ENCODE measurements around the gene LSM8.
"Not testable (repeated sequence)": the region's sequence is repeated elsewhere in the genome, so short reads cannot be mapped to it uniquely, and the experiment has no call there.

LSM8 gene

GRCh38 chr7:118214051-118214832 is 30.3 kb downstream of the LSM8 start:
- peak; percentile 85 to 96 (median 91) for DNase-seq

- no peak for DNase-seq
Observed at GRCh38 chr7:118214833-118215182, 30.8 kb downstream of the LSM8 start.

GRCh38 chr7:118217210-118217619 is 33.3 kb downstream of the LSM8 start:
- DNase-seq = no peak

GRCh38 chr7:118218413-118219156 is 34.6 kb downstream of the LSM8 start:
- DNase-seq = no peak

- DNase-seq = no peak
Observed at GRCh38 chr7:118219157-118219512, 35.2 kb downstream of the LSM8 start.

- DNase-seq = no peak
Observed at GRCh38 chr7:118220583-118220982, 36.6 kb downstream of the LSM8 start.

GRCh38 chr7:118222591-118222990 is 38.6 kb downstream of the LSM8 start:
- no peak for DNase-seq

- DNase-seq = no peak
Observed at GRCh38 chr7:118224521-118224920, 40.6 kb downstream of the LSM8 start, which contains the start of gene ANKRD7. Gene ANKRD7, plus strand, starts transcription at chr7:118224704. Its CDS starts 127 bp downstream, at chr7:118224831.

GRCh38 chr7:118232837-118233236 is 48.9 kb downstream of the LSM8 start:
- no peak for DNase-seq

- DNase-seq = no peak
Observed at GRCh38 chr7:118233799-118234198, 49.8 kb downstream of the LSM8 start.

- no peak for DNase-seq
Observed at GRCh38 chr7:118239014-118239413, 55.0 kb downstream of the LSM8 start.

- not testable (repeated sequence) for DNase-seq
Observed at GRCh38 chr7:118240320-118240719, 56.4 kb downstream of the LSM8 start.

Measured in NCI-H1417 (cell line).